K562 (cell line): Measurements from ENCODE around the gene OARD1. TPM values are rescaled to one million over a fixed set of nuclear protein-coding genes. Genes with fewer than 3 reads are reported as not detected.
"Not testable (repeated sequence)": the region's sequence is repeated elsewhere in the genome, so short reads cannot be mapped to it uniquely, and the experiment has no call there.

ENCODE experiments used
- ATAC-seq: fragments of 200-7000 bp; cut with Tn5 transposase; 3 replicates; pipeline ENCODE4 v1.9.1; 2020; ENCODE audit warnings: moderate library complexity
- BruUV-seq: library from RNA; stranded (reverse); fragments of 400-500 nt; replicated peaks from 2 replicates; lab custom pipeline; 2021; lab: Mats Ljungman, UMichigan
- CTCF ChIA-PET: fragments of 300-600 bp; formaldehyde crosslinking; extraction: SDS; loops from one replicate; lab custom pipeline; 2021; ENCODE audit warnings: low intra/inter-chr PET ratio; lab: Yijun Ruan, JAX
- POLR2A ChIA-PET: fragments of 300-600, 350-650 bp; sonication (Branson Sonifier 250); formaldehyde crosslinking; extraction: SDS; loops from one replicate; lab custom pipeline; 2021; ENCODE audit warnings: antibody characterized with exemption, inconsistent platforms; lab: Yijun Ruan, JAX
- DNase-seq, 4 experiments: peaks; one replicate each; pipeline versions ENCODE4 v3.0.0 to v3.0.0-alpha.2; 2011 to 2018; ENCODE audit warnings: low spot score in 3 of 4, mixed read lengths in 3 of 4; ENCODE audit errors: extremely low read depth in 1 of 4
- FAIRE-seq: peaks from 2 replicates; lab custom pipeline; 2011; peaks lifted over from hg19 to GRCh38; lab: Jason Lieb, UNC
- H2AFZ ChIP-seq: 2 replicates; pipeline ENCODE4 v1.6.0; 2011; ENCODE audit warnings: low read depth, low read length, control low read depth, inconsistent platforms
- H3K27ac ChIP-seq: fragments of 200-600 bp; 3 replicates; pipeline ENCODE4 v1.8.0; 2011; ENCODE audit warnings: low read depth, mild to moderate bottlenecking, control low read depth, inconsistent platforms, low read length, moderate library complexity, mixed read lengths; ENCODE audit errors: extremely low read depth
- H3K27me3 ChIP-seq, 2 experiments: fragments of 300-600 bp in 1 of 2; 2 replicates in 1 of 2; 3 replicates in 1 of 2; pipeline versions ENCODE4 v1.6.0 to v1.8.0; 2011; ENCODE audit warnings: inconsistent platforms in 2 of 2, low read length in 2 of 2, mild to moderate bottlenecking in 1 of 2, mixed read lengths in 1 of 2, moderate library complexity in 1 of 2; ENCODE audit not compliant: control insufficient read depth in 2 of 2, insufficient read depth in 2 of 2
- H3K36me3 ChIP-seq: fragments of 300-600 bp; 3 replicates; pipeline ENCODE4 v1.8.0; 2011; ENCODE audit warnings: mild to moderate bottlenecking, low read length, inconsistent platforms; ENCODE audit not compliant: control insufficient read depth, insufficient read depth
- H3K4me1 ChIP-seq, 2 experiments: fragments of 200-600 bp in 1 of 2; replicated peaks in 1 of 2; 2 replicates in 1 of 2; 3 replicates in 1 of 2; pipeline versions ENCODE4 v1.5.1 to v1.8.0; 2011; ENCODE audit warnings: inconsistent platforms in 2 of 2, low read length in 2 of 2, mild to moderate bottlenecking in 1 of 2, mixed read lengths in 1 of 2, moderate library complexity in 1 of 2; ENCODE audit not compliant: control insufficient read depth in 2 of 2, insufficient read depth in 2 of 2
- H3K4me2 ChIP-seq: 2 replicates; pipeline ENCODE4 v1.6.1; 2011; ENCODE audit warnings: low read length, control low read depth, inconsistent platforms, mixed read lengths; ENCODE audit not compliant: insufficient read depth
- H3K4me3 ChIP-seq: fragments of 200-600 bp; sonication (generic), shearing (Covaris generic); 2 replicates; pipeline ENCODE4 v1.5.1; 2016; ENCODE audit warnings: control low read depth, inconsistent platforms
- H3K79me2 ChIP-seq: fragments of 200-600 bp; 3 replicates; pipeline ENCODE4 v1.8.0; 2011; ENCODE audit warnings: low read length, inconsistent platforms; ENCODE audit not compliant: control insufficient read depth, insufficient read depth
- H3K9ac ChIP-seq, 2 experiments: 2 replicates each; pipeline versions ENCODE4 v1.6.0 to v1.6.1; 2011; ENCODE audit warnings: low read depth in 2 of 2, low read length in 2 of 2, control low read depth in 1 of 2, inconsistent platforms in 1 of 2, mild to moderate bottlenecking in 1 of 2, mixed read lengths in 1 of 2; ENCODE audit not compliant: insufficient read depth in 1 of 2
- H3K9me1 ChIP-seq: one replicate; pipeline ENCODE4 v1.6.0; 2011; ENCODE audit warnings: inconsistent platforms, mild to moderate bottlenecking, low read length, moderate library complexity; ENCODE audit not compliant: control insufficient read depth, insufficient read depth
- H3K9me3 ChIP-seq: replicated peaks from 2 replicates; pipeline ENCODE4 v1.5.1; 2011; ENCODE audit warnings: low read depth, low read length, inconsistent platforms; ENCODE audit not compliant: control insufficient read depth, insufficient read depth
- H4K20me1 ChIP-seq: replicated peaks from 2 replicates; pipeline ENCODE4 v1.6.1; 2011; ENCODE audit warnings: low read length, inconsistent platforms, mixed read lengths; ENCODE audit not compliant: control insufficient read depth, insufficient read depth
- ARID3B ChIP-seq: fragments of 250-450 bp; sonication (Bioruptor Pico); IDR thresholded peaks from 2 replicates; pipeline ENCODE4 v1.4.0; 2020; ENCODE audit warnings: borderline replicate concordance
- FUS ChIP-seq: fragments of 200-400 bp; formaldehyde crosslinking; optimal IDR thresholded peaks from 2 replicates; pipeline ENCODE3; 2017; ENCODE audit warnings: low read depth, low read length
- IRF1 ChIP-seq: sonication (generic); formaldehyde crosslinking; IDR thresholded peaks from 2 replicates; pipeline ENCODE4 v1.8.0; 2022; ENCODE audit warnings: missing genetic modification reagents, mild to moderate bottlenecking, borderline replicate concordance
- MAX ChIP-seq: sonication (generic); formaldehyde crosslinking; IDR thresholded peaks from 2 replicates; pipeline ENCODE4 v1.9.0; 2022; ENCODE audit warnings: mild to moderate bottlenecking, missing genetic modification reagents
- WGBS: fragments of 100-300 bp; shearing (Covaris generic); methylation state at CpG from one replicate; pipeline ENCODE4 v1.1.6; 2016; ENCODE audit warnings: low coverage, mixed read lengths; ENCODE audit not compliant: insufficient coverage; ENCODE audit errors: missing lambda C conversion rate; 5-methylcytosine and 5-hydroxymethylcytosine counted together
- in situ Hi-C: fragments of 300-500 bp; cut with MboI; formaldehyde crosslinking; loops from 4 replicates; pipeline ENCODE4 v1.15.0; 2018; ENCODE audit warnings: inconsistent platforms, mixed read lengths
- intact Hi-C: fragments of 100-400 bp; cut with micrococcal nuclease; formaldehyde crosslinking; loops from 2 replicates; pipeline ENCODE4 v1.14.2; 2022
- polyA plus RNA-seq, 8 experiments: library from polyadenylated mRNA; depleted of rRNA in 4 of 8; stranded (reverse) in 5 of 8; unstranded in 3 of 8; fragments of >200 nt; fragmentation: Nextera tagmentation in 2 of 8; fragmentation: Illumina TruSeq in 1 of 8; extraction: Ambion mirVana in 2 of 8; extraction: Trizol in 1 of 8; gene quantifications; 2 replicates each; pipeline versions ENCODE4 v1.2.1 to v1.2.3, GENCODE V29; 2011 to 2014; ENCODE audit warnings: inconsistent platforms in 1 of 8, missing spikeins in 1 of 8
- total RNA-seq, 7 experiments: library from RNA; depleted of rRNA in 6 of 7; stranded (reverse); fragments of >200 nt in 6 of 7; fragmentation: Illumina TruSeq in 2 of 7; extraction: Trizol in 2 of 7; gene quantifications; 2 replicates each; pipeline versions ENCODE4 v1.2.1 to v1.2.3, GENCODE V29; 2011 to 2021; ENCODE audit warnings: low replicate concordance in 1 of 7
- TF ChIP-seq, protein P1 (sequence below): fragments of 250-450 bp; sonication (Bioruptor Pico); IDR thresholded peaks from 2 replicates; pipeline ENCODE4 v1.4.0; 2020; ENCODE audit warnings: mild to moderate bottlenecking, moderate library complexity

Gene OARD1
- total and polyA plus RNA-seq, 9 of the 15 experiments (the other 6 are each of a cell fraction or from before 2014, with no cell fraction given): 43.4 to 88.3 (median 61.1) TPM

GRCh38 chr6:41119508-41119907 lies 47.4 kb upstream of the OARD1 start (continued):
- TF ChIP-seq, protein P1, sequence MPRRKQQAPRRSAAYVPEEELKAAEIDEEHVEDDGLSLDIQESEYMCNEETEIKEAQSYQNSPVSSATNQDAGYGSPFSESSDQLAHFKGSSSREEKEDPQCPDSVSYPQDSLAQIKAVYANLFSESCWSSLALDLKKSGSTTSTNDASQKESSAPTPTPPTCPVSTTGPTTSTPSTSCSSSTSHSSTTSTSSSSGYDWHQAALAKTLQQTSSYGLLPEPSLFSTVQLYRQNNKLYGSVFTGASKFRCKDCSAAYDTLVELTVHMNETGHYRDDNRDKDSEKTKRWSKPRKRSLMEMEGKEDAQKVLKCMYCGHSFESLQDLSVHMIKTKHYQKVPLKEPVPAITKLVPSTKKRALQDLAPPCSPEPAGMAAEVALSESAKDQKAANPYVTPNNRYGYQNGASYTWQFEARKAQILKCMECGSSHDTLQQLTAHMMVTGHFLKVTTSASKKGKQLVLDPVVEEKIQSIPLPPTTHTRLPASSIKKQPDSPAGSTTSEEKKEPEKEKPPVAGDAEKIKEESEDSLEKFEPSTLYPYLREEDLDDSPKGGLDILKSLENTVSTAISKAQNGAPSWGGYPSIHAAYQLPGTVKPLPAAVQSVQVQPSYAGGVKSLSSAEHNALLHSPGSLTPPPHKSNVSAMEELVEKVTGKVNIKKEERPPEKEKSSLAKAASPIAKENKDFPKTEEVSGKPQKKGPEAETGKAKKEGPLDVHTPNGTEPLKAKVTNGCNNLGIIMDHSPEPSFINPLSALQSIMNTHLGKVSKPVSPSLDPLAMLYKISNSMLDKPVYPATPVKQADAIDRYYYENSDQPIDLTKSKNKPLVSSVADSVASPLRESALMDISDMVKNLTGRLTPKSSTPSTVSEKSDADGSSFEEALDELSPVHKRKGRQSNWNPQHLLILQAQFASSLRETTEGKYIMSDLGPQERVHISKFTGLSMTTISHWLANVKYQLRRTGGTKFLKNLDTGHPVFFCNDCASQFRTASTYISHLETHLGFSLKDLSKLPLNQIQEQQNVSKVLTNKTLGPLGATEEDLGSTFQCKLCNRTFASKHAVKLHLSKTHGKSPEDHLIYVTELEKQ (CRISPR knock-in tag): no peak
- TF ChIP-seq ARID3B (CRISPR knock-in tag) (no peak), FUS (no peak), IRF1 (CRISPR knock-in tag) (no peak), MAX (no peak)

DNA sequence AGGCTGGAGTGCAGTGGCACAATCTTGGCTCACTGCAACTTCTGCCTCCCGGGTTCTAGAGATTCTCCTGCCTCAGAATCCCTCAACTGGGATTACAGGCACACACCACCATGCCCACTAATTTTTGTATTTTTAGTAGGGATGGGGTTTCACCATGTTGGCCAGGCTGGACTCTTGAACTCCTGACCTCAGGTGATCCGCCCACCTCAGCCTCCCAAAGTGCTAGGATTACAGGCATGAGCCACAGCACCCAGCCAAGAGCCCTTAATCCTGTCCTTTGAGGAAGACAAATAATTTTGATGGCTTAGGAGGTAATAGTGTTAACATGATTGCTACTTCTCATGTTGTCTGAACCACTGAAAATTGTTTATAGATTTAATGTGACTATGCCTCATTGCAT lies 42.9 kb upstream of the OARD1 start:
- H3K9me1 ChIP-seq, DNase-seq, H3K9ac ChIP-seq, in situ Hi-C loops, intact Hi-C loops, ATAC-seq, CTCF ChIA-PET, H3K4me2 ChIP-seq, H3K27me3 ChIP-seq, H4K20me1 ChIP-seq, H3K36me3 ChIP-seq, POLR2A ChIA-PET, H3K27ac ChIP-seq, H2AFZ ChIP-seq, H3K4me1 ChIP-seq, FAIRE-seq, H3K4me3 ChIP-seq, H3K79me2 ChIP-seq, H3K9me3 ChIP-seq, BruUV-seq: not testable (repeated sequence)
- 0% methylated on average over 2 of the region's 2 CpGs for WGBS
